UCSD-AML1 (cell line): ENCODE measurements around the gene SYNPO2L.
"Not testable (repeated sequence)": the region's sequence is repeated elsewhere in the genome, so short reads cannot be mapped to it uniquely, and the experiment has no call there.

Experiments
- DNase-seq: peaks from one replicate; lab custom pipeline; 2025; ENCODE audit not compliant: unreplicated experiment; lab: John Stamatoyannopoulos, UW

The SYNPO2L gene

DNA sequence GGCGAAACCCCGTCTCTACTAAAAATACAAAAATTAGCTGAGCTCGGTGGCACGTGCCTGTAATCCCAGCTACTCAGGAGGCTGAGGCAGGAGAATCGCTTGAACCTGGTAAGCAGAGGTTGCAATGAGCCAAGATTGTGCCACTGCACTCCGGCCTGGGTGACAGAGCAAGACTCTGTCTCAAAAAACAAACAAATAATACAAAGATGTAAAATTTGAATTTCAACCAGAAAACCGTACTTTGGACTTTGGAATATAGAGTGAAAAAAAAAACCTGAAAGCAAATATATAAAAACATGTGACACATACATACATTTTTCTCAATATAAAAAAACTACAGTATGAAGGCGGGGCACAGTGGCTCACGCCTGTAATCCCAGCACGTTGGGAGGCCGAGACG, 34.9 kb downstream of the SYNPO2L start:
- DNase-seq: not testable (repeated sequence)

DNA sequence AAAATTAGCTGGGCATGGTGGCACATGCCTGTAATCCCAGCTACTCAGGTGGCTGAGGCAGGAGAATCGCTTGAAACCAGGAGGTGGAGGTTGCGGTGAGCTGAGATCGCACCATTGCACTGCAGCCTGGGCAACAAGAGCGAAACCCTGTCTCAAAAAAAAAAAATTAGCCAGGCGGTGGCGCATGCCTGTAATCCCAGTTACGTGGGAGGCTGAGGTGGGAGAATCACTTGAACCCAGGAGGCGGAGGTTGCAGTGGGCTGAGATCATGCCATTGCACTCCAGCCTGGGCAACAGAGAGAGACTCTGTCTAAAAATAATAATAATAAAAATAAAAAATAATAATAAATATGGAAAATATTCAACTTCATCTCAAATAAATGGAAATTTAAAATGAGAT, 38.7 kb downstream of the SYNPO2L start:
- not testable (repeated sequence) for DNase-seq

DNA sequence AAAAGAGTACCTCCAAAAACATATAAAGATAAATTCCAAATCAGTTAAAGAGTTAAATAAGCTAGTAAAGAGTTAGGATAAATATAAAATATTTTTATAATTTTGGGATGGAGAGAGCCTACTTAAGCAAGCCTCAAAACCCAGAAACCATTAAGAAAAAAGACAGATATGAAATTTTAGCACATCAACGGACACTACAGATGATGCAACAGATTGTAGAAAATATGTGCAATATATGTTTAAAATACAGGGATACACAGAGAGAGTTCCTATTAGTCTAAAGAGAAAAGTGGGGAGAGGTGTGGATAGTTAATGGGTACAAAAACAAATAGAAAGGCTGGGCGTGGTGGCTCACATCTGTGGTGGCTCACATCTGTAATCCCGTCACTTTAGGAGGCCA, 41.1 kb downstream of the SYNPO2L start:
- no peak for DNase-seq

DNA sequence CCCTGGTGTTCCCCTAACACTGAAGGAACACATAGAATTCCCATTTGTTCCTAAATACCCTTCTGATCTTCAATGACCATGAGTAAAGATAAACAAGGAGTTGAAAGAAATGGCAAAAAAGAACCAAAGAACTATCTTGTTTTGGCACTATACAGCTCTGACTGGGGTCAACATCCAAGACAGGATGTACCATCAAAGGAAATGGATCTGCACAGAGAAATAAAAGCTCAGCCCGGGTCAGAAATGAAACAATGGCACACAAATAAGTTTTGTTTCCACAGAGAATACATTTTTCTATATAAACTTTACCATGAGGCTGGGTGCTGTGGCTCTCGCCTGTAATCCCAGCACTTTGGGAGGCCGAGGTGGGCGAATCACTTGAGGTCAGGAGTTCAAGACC, 46.7 kb downstream of the SYNPO2L start:
- no peak for DNase-seq

DNA sequence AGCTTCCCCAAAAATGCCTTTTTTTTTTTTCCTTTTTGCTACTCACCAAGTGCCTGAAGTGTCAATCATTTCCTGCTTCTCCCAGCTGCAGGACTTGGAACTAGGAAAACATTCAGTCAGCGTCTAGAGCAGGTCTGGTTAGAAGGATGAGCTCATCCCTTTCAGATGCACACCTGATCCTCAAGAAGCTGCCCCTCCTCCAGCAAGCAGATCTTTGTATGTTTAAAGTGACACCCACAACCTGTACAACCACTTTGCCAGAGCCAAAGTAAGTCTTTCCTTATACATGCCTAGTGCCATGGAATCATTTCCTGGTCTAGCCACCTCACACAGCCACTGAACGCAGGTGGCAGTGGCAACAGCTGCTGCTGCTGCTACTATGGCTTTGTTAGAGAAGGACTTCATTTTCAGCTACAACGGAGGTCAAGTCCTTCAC, 54.3 kb downstream of the SYNPO2L start:
- no peak for DNase-seq

DNA sequence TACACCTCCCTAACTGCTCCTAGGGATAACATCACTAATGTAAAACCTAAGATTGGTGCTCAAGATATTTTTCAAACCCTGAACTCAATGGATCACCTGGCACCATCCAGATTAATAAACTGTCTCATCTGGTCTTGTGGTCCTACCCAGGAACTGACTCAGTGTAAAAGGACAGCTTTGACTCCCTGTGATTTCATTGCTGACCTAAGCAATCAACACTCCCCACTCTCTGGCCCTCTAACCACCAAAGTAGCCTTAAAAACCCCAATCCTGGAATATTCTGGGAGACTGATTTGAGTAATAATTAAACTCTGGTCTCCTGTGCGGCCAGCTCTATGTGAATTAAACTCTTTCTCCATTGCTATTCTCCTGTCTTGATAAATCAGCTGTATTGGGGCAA, 58.5 kb downstream of the SYNPO2L start:
- DNase-seq: no peak
